SIG-M5 (cell line): ENCODE results near the gene DOP1A.
"Not testable (repeated sequence)": the region's sequence is repeated elsewhere in the genome, so short reads cannot be mapped to it uniquely, and the experiment has no call there.

ENCODE experiments used
- DNase-seq: peaks from one replicate; lab custom pipeline; 2025; lab: John Stamatoyannopoulos, UW

DOP1A gene

GRCh38 chr6:83153883-83154521 lies 86.5 kb downstream of the DOP1A start:
- DNase-seq: no peak

GRCh38 chr6:83155794-83156193 lies 88.3 kb downstream of the DOP1A start:
- DNase-seq: no peak

GRCh38 chr6:83160167-83160566 lies 92.7 kb downstream of the DOP1A start:
- no peak for DNase-seq

GRCh38 chr6:83167726-83168278 lies 100.3 kb downstream of the DOP1A start:
- DNase-seq: no peak

GRCh38 chr6:83168556-83168955 lies 101.1 kb downstream of the DOP1A start:
- no peak for DNase-seq

- no peak for DNase-seq
Measured at GRCh38 chr6:83169106-83169505, 101.6 kb downstream of the DOP1A start.

- DNase-seq: no peak
Measured at GRCh38 chr6:83169511-83169910, 102.0 kb downstream of the DOP1A start.

GRCh38 chr6:83176246-83176645 lies 108.8 kb downstream of the DOP1A start:
- no peak for DNase-seq

GRCh38 chr6:83180426-83180950 lies 113.0 kb downstream of the DOP1A start:
- no peak for DNase-seq

- no peak for DNase-seq
Measured at GRCh38 chr6:83182114-83182513, 114.6 kb downstream of the DOP1A start.

- DNase-seq: no peak
Measured at GRCh38 chr6:83183082-83183828, 115.8 kb downstream of the DOP1A start.

GRCh38 chr6:83185096-83185495 lies 117.6 kb downstream of the DOP1A start:
- no peak for DNase-seq

GRCh38 chr6:83188501-83188900 lies 121.0 kb downstream of the DOP1A start:
- no peak for DNase-seq

GRCh38 chr6:83190626-83191025 lies 123.2 kb downstream of the DOP1A start:
- DNase-seq: no peak

- DNase-seq: not testable (repeated sequence)
Measured at GRCh38 chr6:83191974-83192373, 124.5 kb downstream of the DOP1A start.

GRCh38 chr6:83192456-83192855 lies 125.0 kb downstream of the DOP1A start:
- no peak for DNase-seq

- DNase-seq: peak; percentile 37
Measured at GRCh38 chr6:83192871-83193746, 125.6 kb downstream of the DOP1A start, which contains the start of the genes PGM3 and RWDD2A. PGM3 (minus strand) TSS chr6:83193265; CDS start chr6:83191012, 2,253 bp downstream. RWDD2A (plus strand) TSS chr6:83193357; CDS start chr6:83194452, 1,095 bp downstream.

GRCh38 chr6:83193747-83194566 lies 126.5 kb downstream of the DOP1A start:
- DNase-seq: no peak

GRCh38 chr6:83198486-83199172 lies 131.2 kb downstream of the DOP1A start:
- no peak for DNase-seq

GRCh38 chr6:83199173-83199862 lies 131.8 kb downstream of the DOP1A start:
- no peak for DNase-seq
